ENCODE measurements around the gene ADAM12.

GRCh38 chr10:126143117-126143516, 245.2 kb downstream of the ADAM12 start:
- TF ChIP-seq CTCF (conservative IDR thresholded peaks at IDR 0.05; ENCODE audit: low read length) (no peak), EZH2phosphoT487 (IDR thresholded peaks at IDR 0.05; ENCODE audit: borderline replicate concordance) (no peak)

All from Loucy (cell line).